K562 (cell line): ENCODE data around the gene PIK3CA. TPM values are rescaled to one million over a fixed set of nuclear protein-coding genes. Genes with fewer than 3 reads are reported as not detected.

Experiments
- ARNT ChIP-seq, 2 experiments: fragments of 450-650 bp; IDR thresholded peaks; 2 replicates each; pipeline ENCODE4 v1.6.1; 2016; ENCODE audit warnings: mild to moderate bottlenecking in 1 of 2
- ATF7 ChIP-seq: fragments of 450-650 bp; IDR thresholded peaks from 2 replicates; pipeline ENCODE4 v1.7.1; 2014; ENCODE audit warnings: mild to moderate bottlenecking, moderate library complexity
- ESRRA ChIP-seq: fragments of 450-650 bp; IDR thresholded peaks from 2 replicates; pipeline ENCODE4 v1.6.1; 2014; ENCODE audit warnings: low read depth, mild to moderate bottlenecking, moderate library complexity, borderline replicate concordance
- FOXK1 ChIP-seq: sonication (generic); formaldehyde crosslinking; IDR thresholded peaks from 2 replicates; pipeline ENCODE4 v1.8.0; 2022; ENCODE audit warnings: missing genetic modification reagents, mild to moderate bottlenecking, borderline replicate concordance
- FOXO4 ChIP-seq: fragments of 450-650 bp; formaldehyde crosslinking; IDR thresholded peaks from 2 replicates; pipeline ENCODE4 v1.4.0; 2020; ENCODE audit warnings: mild to moderate bottlenecking, moderate library complexity
- GATAD2A ChIP-seq: fragments of 450-650 bp; IDR thresholded peaks from 2 replicates; pipeline ENCODE4 v1.6.1; 2017
- HMBOX1 ChIP-seq: sonication (generic); IDR thresholded peaks from 2 replicates; pipeline ENCODE4 v1.6.1; 2016
- KAT8 ChIP-seq: fragments of 450-650 bp; IDR thresholded peaks from 2 replicates; pipeline ENCODE4 v1.6.1; 2016; ENCODE audit warnings: low read depth, mild to moderate bottlenecking
- KLF1 ChIP-seq: fragments of 450-650 bp; IDR thresholded peaks from 2 replicates; pipeline ENCODE4 v1.6.1; 2016; ENCODE audit warnings: missing genetic modification characterization, missing compliant biosample characterization
- MIER1 ChIP-seq: fragments of 450-650 bp; IDR thresholded peaks from 2 replicates; pipeline ENCODE4 v1.6.1; 2016; ENCODE audit warnings: antibody characterized with exemption, mild to moderate bottlenecking, low read depth
- MYNN ChIP-seq, 2 experiments: sonication (generic); formaldehyde crosslinking in 1 of 2; IDR thresholded peaks; 2 replicates each; pipeline versions ENCODE4 v1.5.0 to v1.6.1; 2016 to 2020; ENCODE audit warnings: antibody characterized with exemption in 1 of 2, missing genetic modification reagents in 1 of 2
- NBN ChIP-seq: fragments of 450-650 bp; IDR thresholded peaks from 2 replicates; pipeline ENCODE4 v1.6.1; 2016; ENCODE audit warnings: low read depth, mild to moderate bottlenecking
- NELFE ChIP-seq: IDR thresholded peaks from 2 replicates; pipeline ENCODE4 v1.6.1; 2011; ENCODE audit warnings: mild to moderate bottlenecking; ENCODE audit not compliant: insufficient read depth, insufficient read length
- PTBP1 ChIP-seq: fragments of 200-400 bp; formaldehyde crosslinking; IDR thresholded peaks from 2 replicates; pipeline ENCODE4 v1.6.1; 2017; ENCODE audit warnings: low read depth, low read length
- RHOXF2B ChIP-seq: fragments of 250-450 bp; sonication (Bioruptor Pico); conservative IDR thresholded peaks from 2 replicates; pipeline ENCODE4 v1.5.1; 2021
- SIX5 ChIP-seq, 2 experiments: IDR thresholded peaks; 2 replicates each; pipeline ENCODE4 v1.6.1; 2011; ENCODE audit warnings: low read length in 2 of 2, borderline replicate concordance in 1 of 2, low read depth in 1 of 2, mild to moderate bottlenecking in 1 of 2, moderate library complexity in 1 of 2; ENCODE audit not compliant: insufficient read depth in 1 of 2
- SMAD3 ChIP-seq: fragments of 450-650 bp; formaldehyde crosslinking; conservative IDR thresholded peaks from 2 replicates; pipeline ENCODE4 v1.4.0; 2020; ENCODE audit warnings: mild to moderate bottlenecking
- UBTF ChIP-seq, 2 experiments: IDR thresholded peaks; 2 replicates each; pipeline ENCODE4 v1.6.1; 2012; ENCODE audit warnings: improper control_type of control experiment in 2 of 2, low read depth in 2 of 2, low read length in 2 of 2, borderline replicate concordance in 1 of 2
- USF2 ChIP-seq: sonication (generic); formaldehyde crosslinking; IDR thresholded peaks from 2 replicates; pipeline ENCODE4 v1.5.0; 2020; ENCODE audit warnings: missing genetic modification reagents
- YY1 ChIP-seq, 3 experiments: IDR thresholded peaks; 2 replicates each; pipeline ENCODE4 v1.6.1; 2011; ENCODE audit warnings: low read length in 2 of 3, mild to moderate bottlenecking in 2 of 3, moderate library complexity in 2 of 3, borderline replicate concordance in 1 of 3, control low read depth in 1 of 3, low read depth in 1 of 3; ENCODE audit not compliant: insufficient read depth in 3 of 3, insufficient replicate concordance in 2 of 3, control insufficient read depth in 1 of 3, insufficient read length in 1 of 3; ENCODE audit errors: extremely low read depth in 1 of 3
- ZNF511 ChIP-seq: sonication (generic); formaldehyde crosslinking; IDR thresholded peaks from 2 replicates; pipeline ENCODE4 v1.8.0; 2022; ENCODE audit warnings: mild to moderate bottlenecking, missing genetic modification reagents
- ZNF764 ChIP-seq: fragments of 250-450 bp; sonication (Bioruptor Pico); IDR thresholded peaks from 2 replicates; pipeline ENCODE4 v1.4.0; 2020; ENCODE audit warnings: low read depth, mild to moderate bottlenecking, moderate library complexity
- polyA plus RNA-seq, 8 experiments: library from polyadenylated mRNA; depleted of rRNA in 4 of 8; stranded (reverse) in 5 of 8; unstranded in 3 of 8; fragments of >200 nt; fragmentation: Nextera tagmentation in 2 of 8; fragmentation: Illumina TruSeq in 1 of 8; extraction: Ambion mirVana in 2 of 8; extraction: Trizol in 1 of 8; gene quantifications; 2 replicates each; pipeline versions ENCODE4 v1.2.1 to v1.2.3, GENCODE V29; 2011 to 2014; ENCODE audit warnings: inconsistent platforms in 1 of 8, missing spikeins in 1 of 8
- total RNA-seq, 7 experiments: library from RNA; depleted of rRNA in 6 of 7; stranded (reverse); fragments of >200 nt in 6 of 7; fragmentation: Illumina TruSeq in 2 of 7; extraction: Trizol in 2 of 7; gene quantifications; 2 replicates each; pipeline versions ENCODE4 v1.2.1 to v1.2.3, GENCODE V29; 2011 to 2021; ENCODE audit warnings: low replicate concordance in 1 of 7

PIK3CA gene
- total and polyA plus RNA-seq, 9 of the 15 experiments (the other 6 are each of a cell fraction or from before 2014, with no cell fraction given), result 3.8 to 19.4 (median 10.8) TPM

- TF ChIP-seq SIX5 (IDR thresholded peaks at IDR 0.05; ENCODE audit: borderline replicate concordance in 1 of 2, insufficient read depth in 1 of 2, low read depth in 1 of 2, low read length in 2 of 2), result peak in 1 of 2 experiments; percentile 45; a peak in 2 of 4 replicates
- no peak for TF ChIP-seq FOXK1 (CRISPR knock-in tag)
- no peak for TF ChIP-seq KAT8
- no peak for TF ChIP-seq ZNF511 (CRISPR knock-in tag)
- no peak for TF ChIP-seq ESRRA
- TF ChIP-seq ARNT (IDR thresholded peaks at IDR 0.05), result no peak
- no peak for TF ChIP-seq PTBP1
- TF ChIP-seq FOXO4, result no peak
- TF ChIP-seq UBTF (IDR thresholded peaks at IDR 0.05; ENCODE audit: borderline replicate concordance in 1 of 2, low read depth in 2 of 2, low read length in 2 of 2), result peak in 1 of 2 experiments; percentile 86; a peak in 2 of 4 replicates
- TF ChIP-seq ATF7, result peak; percentile 40
- TF ChIP-seq MYNN (IDR thresholded peaks at IDR 0.05), result 0 out of 2 replicates have a peak, but pooled peaks have one; percentile 34
- no peak for TF ChIP-seq MYNN (CRISPR knock-in tag; IDR thresholded peaks at IDR 0.05)
- TF ChIP-seq SMAD3, result no peak
- no peak for TF ChIP-seq ZNF764 (CRISPR knock-in tag)
- TF ChIP-seq KLF1, result no peak
- TF ChIP-seq NELFE, result no peak
- TF ChIP-seq MIER1, result no peak
- no peak for TF ChIP-seq USF2 (CRISPR knock-in tag)
- TF ChIP-seq RHOXF2B, result no peak
- TF ChIP-seq GATAD2A, result no peak
- peak in 2 of 3 experiments; percentile 4 to 41 for TF ChIP-seq YY1 (IDR thresholded peaks at IDR 0.05; ENCODE audit: borderline replicate concordance in 1 of 3, control insufficient read depth in 1 of 3, extremely low read depth in 1 of 3, insufficient read depth in 3 of 3, insufficient read length in 1 of 3, insufficient replicate concordance in 2 of 3, low read depth in 1 of 3, low read length in 2 of 3)
- TF ChIP-seq HMBOX1, result no peak
- no peak for TF ChIP-seq NBN
Observed at GRCh38 chr3:179147873-179148615, at the start of gene PIK3CA (continued).
